Choroid plexus epithelial cell (primary cell): ENCODE measurements around the gene UNC93B1.

Experiments used
- DNase-seq: peaks from one replicate; pipeline ENCODE4 v3.0.0-alpha.2; 2010; ENCODE audit warnings: low read depth
- H3K4me3 ChIP-seq: 2 replicates; pipeline ENCODE4 v1.5.1; 2011; ENCODE audit warnings: low read depth, mild to moderate bottlenecking, control low read depth, low read length, moderate library complexity
- TF ChIP-seq, protein P1 (sequence below): conservative IDR thresholded peaks from 2 replicates; pipeline ENCODE4 v1.5.1; 2011; ENCODE audit warnings: low read depth, mild to moderate bottlenecking, control low read depth, inconsistent platforms, low read length, moderate library complexity

Gene UNC93B1

DNA sequence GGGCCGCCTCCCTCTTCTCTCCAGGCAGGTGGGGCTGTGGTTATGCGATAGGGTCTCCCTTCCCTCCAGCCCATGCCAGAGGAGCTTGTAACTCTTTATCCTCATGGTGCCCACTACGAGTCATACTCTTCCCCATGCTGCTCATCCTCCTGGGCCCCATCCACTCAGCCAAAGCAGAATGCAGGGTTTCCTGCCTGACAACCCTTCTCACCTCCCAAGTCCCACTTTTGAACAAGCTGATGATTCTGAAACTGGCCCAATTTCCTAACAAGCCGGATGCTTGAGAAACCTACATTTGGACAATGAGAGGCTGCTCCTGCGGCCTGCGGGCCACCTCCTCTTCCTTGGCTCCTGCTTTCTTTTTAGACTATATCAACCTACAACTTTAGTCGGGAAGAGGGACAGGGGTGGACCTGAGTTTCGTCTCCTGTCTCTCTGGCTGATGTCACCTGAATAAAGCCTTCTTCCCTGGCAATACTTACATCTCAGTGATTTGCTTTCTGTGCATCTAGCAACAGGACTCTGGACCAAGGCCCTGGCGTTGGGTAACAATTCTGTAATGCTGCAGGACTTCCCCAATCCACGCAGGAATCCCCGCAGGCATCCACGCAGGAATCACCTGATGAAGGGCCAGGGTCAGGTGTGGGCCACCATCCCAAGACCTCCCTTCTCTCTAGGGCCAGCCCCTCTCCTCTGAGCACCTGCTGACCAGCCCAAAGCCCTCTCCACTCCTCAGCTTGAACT is 25.1 kb upstream of the UNC93B1 start:
- H3K4me3 ChIP-seq: no peak overlapping the region
- DNase-seq: peak; percentile 28
- TF ChIP-seq, protein P1, sequence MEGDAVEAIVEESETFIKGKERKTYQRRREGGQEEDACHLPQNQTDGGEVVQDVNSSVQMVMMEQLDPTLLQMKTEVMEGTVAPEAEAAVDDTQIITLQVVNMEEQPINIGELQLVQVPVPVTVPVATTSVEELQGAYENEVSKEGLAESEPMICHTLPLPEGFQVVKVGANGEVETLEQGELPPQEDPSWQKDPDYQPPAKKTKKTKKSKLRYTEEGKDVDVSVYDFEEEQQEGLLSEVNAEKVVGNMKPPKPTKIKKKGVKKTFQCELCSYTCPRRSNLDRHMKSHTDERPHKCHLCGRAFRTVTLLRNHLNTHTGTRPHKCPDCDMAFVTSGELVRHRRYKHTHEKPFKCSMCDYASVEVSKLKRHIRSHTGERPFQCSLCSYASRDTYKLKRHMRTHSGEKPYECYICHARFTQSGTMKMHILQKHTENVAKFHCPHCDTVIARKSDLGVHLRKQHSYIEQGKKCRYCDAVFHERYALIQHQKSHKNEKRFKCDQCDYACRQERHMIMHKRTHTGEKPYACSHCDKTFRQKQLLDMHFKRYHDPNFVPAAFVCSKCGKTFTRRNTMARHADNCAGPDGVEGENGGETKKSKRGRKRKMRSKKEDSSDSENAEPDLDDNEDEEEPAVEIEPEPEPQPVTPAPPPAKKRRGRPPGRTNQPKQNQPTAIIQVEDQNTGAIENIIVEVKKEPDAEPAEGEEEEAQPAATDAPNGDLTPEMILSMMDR: no peak

DNA sequence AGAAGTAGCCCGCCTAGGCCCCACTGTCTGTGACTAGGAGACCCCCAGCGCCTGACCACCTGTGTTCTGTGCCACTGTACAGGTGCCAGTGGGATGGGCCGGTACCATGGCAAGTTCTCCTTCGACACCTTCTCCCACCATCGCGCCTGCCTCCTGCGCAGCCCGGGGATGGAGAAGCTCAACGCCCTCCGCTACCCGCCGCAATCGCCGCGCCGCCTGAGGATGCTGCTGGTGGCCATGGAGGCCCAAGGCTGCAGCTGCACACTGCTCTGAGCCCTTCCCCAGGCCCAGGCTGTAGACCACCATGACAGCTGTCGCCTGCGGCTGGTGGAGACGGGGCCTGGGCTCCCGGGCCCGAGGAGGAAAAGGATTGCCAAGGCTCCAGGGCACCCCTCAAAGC is 23.8 kb upstream of the UNC93B1 start:
- TF ChIP-seq, protein P1: no peak
- no peak for DNase-seq
- H3K4me3 ChIP-seq: no peak overlapping the region

DNA sequence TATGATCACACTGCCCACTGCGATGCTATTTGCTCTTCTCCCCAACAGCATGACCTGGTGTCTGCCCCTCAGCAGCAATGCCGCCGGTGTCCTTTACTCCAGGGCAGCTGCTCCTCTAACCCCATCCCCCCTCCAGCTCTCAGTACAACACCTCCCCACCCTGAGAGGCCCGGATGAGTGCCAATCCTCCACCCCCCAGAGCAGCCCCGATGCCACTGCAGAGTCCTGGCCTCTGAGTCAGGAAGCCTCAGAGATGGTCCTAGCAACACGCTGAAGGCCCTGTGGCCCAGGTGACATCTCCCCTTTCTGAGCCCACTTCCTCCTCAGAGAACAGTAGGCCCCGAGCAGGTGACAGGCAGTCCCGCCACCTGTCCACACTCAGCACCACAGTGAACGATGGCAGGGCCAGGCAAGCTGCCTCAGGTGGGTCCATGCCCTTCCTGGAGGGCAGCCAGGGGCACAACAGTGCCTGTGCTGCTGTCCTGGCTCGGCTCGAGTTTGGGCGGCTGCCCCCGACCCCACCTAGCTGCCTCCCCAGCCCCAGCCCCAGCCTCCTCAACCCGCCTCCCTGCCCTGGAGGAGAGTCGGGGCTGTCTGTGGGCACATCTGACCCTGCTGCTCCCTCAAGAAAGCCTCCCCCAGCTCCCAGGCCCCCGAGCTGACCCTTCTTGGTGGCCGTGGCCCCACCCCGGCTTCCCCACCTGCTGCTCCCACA is 22.7 kb upstream of the UNC93B1 start:
- no peak for DNase-seq
- TF ChIP-seq, protein P1: no peak
- no peak overlapping the region for H3K4me3 ChIP-seq

DNA sequence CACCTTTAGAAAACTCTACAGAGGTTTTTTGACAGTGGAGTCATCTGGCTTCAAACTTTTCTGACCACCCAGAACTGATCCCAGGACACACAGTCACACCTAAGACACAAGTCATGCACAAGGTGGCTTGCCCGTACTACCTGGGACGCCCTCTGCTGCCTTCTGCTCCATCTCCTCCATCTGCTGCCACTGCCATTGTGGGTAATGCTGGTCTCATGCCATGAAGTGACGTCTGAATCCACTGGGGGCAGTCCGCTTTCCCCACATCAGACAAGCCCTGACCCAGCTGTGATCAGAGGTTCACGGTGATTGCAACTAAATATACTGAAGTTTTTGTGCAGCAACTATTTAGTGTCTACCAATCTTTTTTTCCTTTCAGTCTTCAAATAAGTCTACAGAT is 21.1 kb upstream of the UNC93B1 start:
- TF ChIP-seq, protein P1: no peak
- DNase-seq: no peak
- no peak overlapping the region for H3K4me3 ChIP-seq

DNA sequence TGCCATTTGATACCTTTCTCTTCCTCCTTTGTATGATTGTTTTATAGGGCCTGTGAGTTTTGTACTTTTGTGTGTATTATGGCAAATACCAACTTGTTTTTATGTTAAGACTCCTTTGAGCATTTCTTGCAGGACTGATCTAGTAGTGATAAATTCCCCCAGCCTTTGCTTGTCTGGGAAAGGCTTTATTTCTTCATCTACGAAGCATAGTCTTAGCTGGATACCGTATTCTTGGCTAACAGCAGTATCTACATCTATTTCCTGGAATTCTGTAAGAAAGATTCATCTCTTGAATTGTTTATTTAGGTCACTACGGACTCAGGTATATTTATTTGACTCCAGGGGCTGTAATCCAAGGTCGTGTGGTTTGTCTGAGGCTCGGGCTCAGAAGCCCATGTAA is 20.6 kb upstream of the UNC93B1 start:
- TF ChIP-seq, protein P1: no peak
- no peak overlapping the region for H3K4me3 ChIP-seq
- no peak for DNase-seq

DNA sequence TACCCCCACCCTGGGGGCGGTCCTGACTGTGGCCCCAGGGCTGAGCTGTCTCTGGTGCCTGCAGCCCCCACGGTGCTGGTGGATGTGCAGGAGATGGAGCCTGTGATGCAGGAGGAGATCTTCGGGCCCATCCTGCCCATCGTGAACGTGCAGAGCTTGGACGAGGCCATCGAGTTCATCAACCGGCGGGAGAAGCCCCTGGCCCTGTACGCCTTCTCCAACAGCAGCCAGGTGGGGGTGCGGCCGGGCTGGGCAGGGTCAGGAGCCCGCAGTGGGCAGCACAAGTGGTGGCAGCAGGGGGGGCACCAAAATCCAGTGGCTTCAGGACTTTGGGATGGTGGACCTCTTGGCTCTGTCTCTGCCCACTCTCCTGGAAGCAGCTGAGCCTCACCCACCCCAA is 18.6 kb upstream of the UNC93B1 start:
- no peak for DNase-seq
- TF ChIP-seq, protein P1: no peak

DNA sequence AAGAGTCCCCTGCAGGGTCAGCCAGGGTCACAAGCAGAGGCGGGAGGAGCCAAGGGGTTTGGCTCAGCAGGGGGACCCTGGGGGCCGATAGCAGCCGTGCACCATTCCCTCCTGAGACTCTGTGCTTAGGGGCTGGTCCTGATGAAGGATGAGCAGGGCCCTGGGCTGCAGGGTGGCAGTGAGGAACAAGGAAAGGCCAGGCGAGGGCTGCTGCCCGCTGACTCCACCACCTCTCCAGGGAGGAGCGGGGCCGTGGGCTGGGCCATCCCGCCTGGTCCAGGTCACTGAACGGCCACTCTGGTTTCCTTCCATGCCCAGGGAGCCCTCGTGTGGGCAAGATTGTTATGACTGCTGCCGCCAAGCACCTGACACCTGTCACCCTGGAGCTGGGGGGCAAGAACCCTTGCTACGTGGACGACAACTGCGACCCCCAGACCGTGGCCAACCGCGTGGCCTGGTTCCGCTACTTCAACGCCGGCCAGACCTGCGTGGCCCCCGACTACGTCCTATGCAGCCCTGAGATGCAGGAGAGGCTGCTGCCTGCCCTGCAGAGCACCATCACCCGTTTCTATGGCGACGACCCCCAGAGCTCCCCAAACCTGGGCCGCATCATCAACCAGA is 17.4 kb upstream of the UNC93B1 start:
- no peak overlapping the region for H3K4me3 ChIP-seq
- no peak for DNase-seq
- TF ChIP-seq, protein P1: peak; percentile 46

More for the DNA sequence above, 18.6 kb upstream of the UNC93B1 start:
- H3K4me3 ChIP-seq: no peak overlapping the region
